ENCODE measurements around the gene SLC25A19.

The SLC25A19 gene

GRCh38 chr17:75325348-75325747, 36.1 kb upstream of the SLC25A19 start:
- DNase-seq (ENCODE audit: low read depth, low spot score): no peak
- no peaks in the 10 kb centered on the region for H3K9me3 ChIP-seq (ENCODE audit: low read depth, low read length)
- no peak overlapping the region for H3K27ac ChIP-seq
- no peak for TF ChIP-seq EZH2 (IDR thresholded peaks at IDR 0.05)
- no peak for TF ChIP-seq FOXP2 (optimal IDR thresholded peaks at IDR 0.05; ENCODE audit: control extremely low read depth, extremely low read length, insufficient read depth)
- TF ChIP-seq POLR2AphosphoS5 (IDR thresholded peaks at IDR 0.05; ENCODE audit: borderline replicate concordance, low read depth, low read length): no peak
- H3K9ac ChIP-seq (ENCODE audit: insufficient read length): no peak overlapping the region
- peaks cover 17% of the 10 kb centered on the region for H3K36me3 ChIP-seq (ENCODE audit: insufficient read depth, low read length)
- H3K4me3 ChIP-seq: no peak overlapping the region

GRCh38 chr17:75321506-75321905, 32.3 kb upstream of the SLC25A19 start:
- no peaks in the 10 kb centered on the region for H3K9me3 ChIP-seq (ENCODE audit: low read depth, low read length)
- H3K36me3 ChIP-seq (ENCODE audit: insufficient read depth, low read length): peaks cover 25% of the 10 kb centered on the region
- no peak for DNase-seq (ENCODE audit: low read depth, low spot score)
- no peak overlapping the region for H3K4me3 ChIP-seq
- no peak overlapping the region for H3K27ac ChIP-seq
- no peak for TF ChIP-seq FOXP2 (optimal IDR thresholded peaks at IDR 0.05; ENCODE audit: control extremely low read depth, extremely low read length, insufficient read depth)
- no peak for TF ChIP-seq POLR2AphosphoS5 (IDR thresholded peaks at IDR 0.05; ENCODE audit: borderline replicate concordance, low read depth, low read length)
- TF ChIP-seq EZH2 (IDR thresholded peaks at IDR 0.05): no peak
- no peak overlapping the region for H3K9ac ChIP-seq (ENCODE audit: insufficient read length)

GRCh38 chr17:75319904-75320691, 30.9 kb upstream of the SLC25A19 start:
- no peak overlapping the region for H3K27ac ChIP-seq
- H3K9ac ChIP-seq (ENCODE audit: insufficient read length): no peak overlapping the region
- peaks cover 25% of the 10 kb centered on the region for H3K36me3 ChIP-seq (ENCODE audit: insufficient read depth, low read length)
- no peak for TF ChIP-seq POLR2AphosphoS5 (IDR thresholded peaks at IDR 0.05; ENCODE audit: borderline replicate concordance, low read depth, low read length)
- TF ChIP-seq EZH2 (IDR thresholded peaks at IDR 0.05): no peak
- no peak for TF ChIP-seq FOXP2 (optimal IDR thresholded peaks at IDR 0.05; ENCODE audit: control extremely low read depth, extremely low read length, insufficient read depth)
- H3K4me3 ChIP-seq: no peak overlapping the region
- no peaks in the 10 kb centered on the region for H3K9me3 ChIP-seq (ENCODE audit: low read depth, low read length)
- no peak for DNase-seq (ENCODE audit: low read depth, low spot score)

GRCh38 chr17:75318615-75319222, 29.5 kb upstream of the SLC25A19 start:
- no peak overlapping the region for H3K4me3 ChIP-seq
- H3K27ac ChIP-seq: no peak overlapping the region
- DNase-seq (ENCODE audit: low read depth, low spot score): no peak
- H3K9me3 ChIP-seq (ENCODE audit: low read depth, low read length): no peaks in the 10 kb centered on the region
- peaks cover 25% of the 10 kb centered on the region for H3K36me3 ChIP-seq (ENCODE audit: insufficient read depth, low read length)
- no peak overlapping the region for H3K9ac ChIP-seq (ENCODE audit: insufficient read length)
- TF ChIP-seq FOXP2 (optimal IDR thresholded peaks at IDR 0.05; ENCODE audit: control extremely low read depth, extremely low read length, insufficient read depth): no peak
- no peak for TF ChIP-seq EZH2 (IDR thresholded peaks at IDR 0.05)
- TF ChIP-seq POLR2AphosphoS5 (IDR thresholded peaks at IDR 0.05; ENCODE audit: borderline replicate concordance, low read depth, low read length): no peak

GRCh38 chr17:75318211-75318610, 29.0 kb upstream of the SLC25A19 start:
- Histone ChIP-seq H3K27ac (no peak overlapping the region), H3K9ac (ENCODE audit: insufficient read length) (no peak overlapping the region), H3K4me3 (no peak overlapping the region), H3K36me3 (ENCODE audit: insufficient read depth, low read length) (peaks cover 25% of the 10 kb centered on the region), H3K9me3 (ENCODE audit: low read depth, low read length) (no peaks in the 10 kb centered on the region)
- no peak for TF ChIP-seq FOXP2 (optimal IDR thresholded peaks at IDR 0.05; ENCODE audit: control extremely low read depth, extremely low read length, insufficient read depth)
- no peak for TF ChIP-seq POLR2AphosphoS5 (IDR thresholded peaks at IDR 0.05; ENCODE audit: borderline replicate concordance, low read depth, low read length)
- no peak for TF ChIP-seq EZH2 (IDR thresholded peaks at IDR 0.05)
- DNase-seq (ENCODE audit: low read depth, low spot score): no peak

GRCh38 chr17:75317671-75318070, 28.4 kb upstream of the SLC25A19 start:
- Histone ChIP-seq H3K9ac (ENCODE audit: insufficient read length) (no peak overlapping the region), H3K27ac (no peak overlapping the region), H3K36me3 (ENCODE audit: insufficient read depth, low read length) (peaks cover 25% of the 10 kb centered on the region), H3K4me3 (no peak overlapping the region), H3K9me3 (ENCODE audit: low read depth, low read length) (no peaks in the 10 kb centered on the region)
- DNase-seq (ENCODE audit: low read depth, low spot score): no peak
- TF ChIP-seq EZH2 (IDR thresholded peaks at IDR 0.05) (no peak), FOXP2 (optimal IDR thresholded peaks at IDR 0.05; ENCODE audit: control extremely low read depth, extremely low read length, insufficient read depth) (no peak), POLR2AphosphoS5 (IDR thresholded peaks at IDR 0.05; ENCODE audit: borderline replicate concordance, low read depth, low read length) (no peak)

- Histone ChIP-seq H3K4me3 (no peak overlapping the region), H3K27ac (no peak overlapping the region), H3K9me3 (ENCODE audit: low read depth, low read length) (no peaks in the 10 kb centered on the region), H3K36me3 (ENCODE audit: insufficient read depth, low read length) (peaks cover 16% of the 10 kb centered on the region), H3K9ac (ENCODE audit: insufficient read length) (no peak overlapping the region)
- no peak for TF ChIP-seq POLR2AphosphoS5 (IDR thresholded peaks at IDR 0.05; ENCODE audit: borderline replicate concordance, low read depth, low read length)
- TF ChIP-seq EZH2 (IDR thresholded peaks at IDR 0.05): no peak
- TF ChIP-seq FOXP2 (optimal IDR thresholded peaks at IDR 0.05; ENCODE audit: control extremely low read depth, extremely low read length, insufficient read depth): no peak
- DNase-seq (ENCODE audit: low read depth, low spot score): no peak
Measured at GRCh38 chr17:75316253-75316652, 27.0 kb upstream of the SLC25A19 start.

GRCh38 chr17:75315541-75316243, 26.5 kb upstream of the SLC25A19 start:
- H3K27ac ChIP-seq: no peak overlapping the region
- no peaks in the 10 kb centered on the region for H3K9me3 ChIP-seq (ENCODE audit: low read depth, low read length)
- no peak overlapping the region for H3K9ac ChIP-seq (ENCODE audit: insufficient read length)
- no peak for DNase-seq (ENCODE audit: low read depth, low spot score)
- H3K36me3 ChIP-seq (ENCODE audit: insufficient read depth, low read length): peaks cover 12% of the 10 kb centered on the region
- no peak overlapping the region for H3K4me3 ChIP-seq
- no peak for TF ChIP-seq FOXP2 (optimal IDR thresholded peaks at IDR 0.05; ENCODE audit: control extremely low read depth, extremely low read length, insufficient read depth)
- no peak for TF ChIP-seq POLR2AphosphoS5 (IDR thresholded peaks at IDR 0.05; ENCODE audit: borderline replicate concordance, low read depth, low read length)
- no peak for TF ChIP-seq EZH2 (IDR thresholded peaks at IDR 0.05)

Data from SK-N-MC (cell line).